Activated CD4-positive, alpha-beta T cell treated with anti-CD3 and anti-CD28 coated beads, Interleukin-2, amount 10 ng/mL, durations not matched to agents 7 days and 5 days (primary cell): ENCODE data around the gene ROM1. TPM values are rescaled to one million over a fixed set of nuclear protein-coding genes. Genes with fewer than 3 reads are reported as not detected.
"Not testable (repeated sequence)": the region's sequence is repeated elsewhere in the genome, so short reads cannot be mapped to it uniquely, and the experiment has no call there.

ENCODE experiments used
- CTCF ChIA-PET: fragments of 350-600 bp; sonication (Branson Sonifier 250); formaldehyde crosslinking; loops from one replicate; lab custom pipeline; 2021; ENCODE audit warnings: antibody characterized with exemption; lab: Charles Lee
- POLR2A ChIA-PET: fragments of 350-600 bp; sonication (Branson Sonifier 250); formaldehyde crosslinking; loops from one replicate; lab custom pipeline; 2021; ENCODE audit warnings: antibody characterized with exemption; lab: Charles Lee
- DNase-seq: peaks from one replicate; pipeline ENCODE4 v3.0.0-alpha.2; 2020
- H3K27ac Mint-ChIP-seq: one replicate; pipeline ENCODE4 v1.8.0; 2021; ENCODE audit warnings: mild to moderate bottlenecking, moderate library complexity, mixed read lengths
- H3K27me3 Mint-ChIP-seq: one replicate; pipeline ENCODE4 v1.8.0; 2021; ENCODE audit warnings: mixed read lengths
- H3K36me3 Mint-ChIP-seq: one replicate; pipeline ENCODE4 v1.8.0; 2021; ENCODE audit warnings: low read depth, mixed read lengths
- H3K4me1 Mint-ChIP-seq: one replicate; pipeline ENCODE4 v1.8.0; 2021; ENCODE audit warnings: mixed read lengths
- H3K4me3 Mint-ChIP-seq: one replicate; pipeline ENCODE4 v1.8.0; 2021; ENCODE audit warnings: mild to moderate bottlenecking, moderate library complexity, mixed read lengths
- H3K9me3 Mint-ChIP-seq: one replicate; pipeline ENCODE4 v1.8.0; 2021; ENCODE audit warnings: mixed read lengths
- total RNA-seq, 2 experiments: library from RNA; stranded (reverse); gene quantifications; one replicate each; pipeline ENCODE4 v1.2.3, GENCODE V29; 2021

ROM1 gene
- total RNA-seq, 2 experiments from 2014 or later: 1.0 to 1.3 TPM

GRCh38 chr11:62645946-62646824, 33.1 kb downstream of the ROM1 start, which contains the start of gene GANAB:
GANAB (minus strand) TSS chr11:62646613; CDS start chr11:62646599, 14 bp downstream.
- ChIA-PET POLR2A (interaction anchor here (0.6 to 1.5 kb wide), 6 partner anchors 19 to 195 kb away, joined by 3 to 7 read pairs (median 3); partner anchors contain the start of genes C11orf98, CSKMT and HNRNPUL2), CTCF (interaction anchor here (0.6 to 1.4 kb wide), 3 partner anchors 8 to 140 kb away, joined by 3 to 4 read pairs (median 3); partner anchors contain the start of gene MTA2)
- Mint-ChIP-seq H3K4me1 (peaks cover 42% of the 10 kb centered on the region), H3K9me3 (no peaks in the 10 kb centered on the region), H3K27me3 (no peaks in the 10 kb centered on the region), H3K36me3 (peaks cover 30% of the 10 kb centered on the region), H3K4me3 (peak within 1 kb of the TSS; percentile 97), H3K27ac (peak within 1 kb of the TSS; percentile 95)
- DNase-seq: peak; percentile 100

GRCh38 chr11:62646825-62647608, 34.0 kb downstream of the ROM1 start:
- Mint-ChIP-seq H3K9me3 (no peaks in the 10 kb centered on the region), H3K4me1 (peaks cover 41% of the 10 kb centered on the region), H3K4me3 (peak overlapping the region; percentile 97), H3K27ac (peak overlapping the region; percentile 95), H3K36me3 (peaks cover 30% of the 10 kb centered on the region), H3K27me3 (no peaks in the 10 kb centered on the region)
- ChIA-PET CTCF (interaction anchor here (1.1 to 1.4 kb wide), 4 partner anchors 18 to 139 kb away, joined by 3 to 6 read pairs (median 4); partner anchors contain the start of genes C11orf98, CSKMT and MTA2), POLR2A (interaction anchor here (0.6 to 1.5 kb wide), 4 partner anchors 18 to 194 kb away, joined by 3 to 7 read pairs (median 4); partner anchors contain the start of genes C11orf98, CSKMT and HNRNPUL2)
- DNase-seq: no peak

- CTCF ChIA-PET: interaction anchor here (1.1 to 1.4 kb wide), 3 partner anchors 17 to 24 kb away, joined by 3 to 6 read pairs (median 5); partner anchors contain the start of genes C11orf98 and CSKMT
- Mint-ChIP-seq H3K36me3 (peaks cover 30% of the 10 kb centered on the region), H3K27ac (peak overlapping the region; percentile 25), H3K4me1 (peaks cover 41% of the 10 kb centered on the region), H3K4me3 (no peak overlapping the region), H3K27me3 (no peaks in the 10 kb centered on the region), H3K9me3 (no peaks in the 10 kb centered on the region)
- DNase-seq: no peak
- POLR2A ChIA-PET: no interaction called here
Observed at GRCh38 chr11:62647609-62648005, 34.5 kb downstream of the ROM1 start.

GRCh38 chr11:62648185-62648966, 35.3 kb downstream of the ROM1 start:
- H3K27me3 Mint-ChIP-seq: no peaks in the 10 kb centered on the region
- H3K9me3 Mint-ChIP-seq: no peaks in the 10 kb centered on the region
- DNase-seq: no peak
- peaks cover 24% of the 10 kb centered on the region for H3K36me3 Mint-ChIP-seq
- peaks cover 40% of the 10 kb centered on the region for H3K4me1 Mint-ChIP-seq
- ChIA-PET CTCF (interaction anchor here (0.9 to 1.4 kb wide), 8 partner anchors 7 to 37 kb away, joined by 3 to 6 read pairs (median 4); partner anchors contain the start of genes C11orf98, CSKMT and UQCC3), POLR2A (no interaction called here)
- no peak overlapping the region for H3K27ac Mint-ChIP-seq
- no peak overlapping the region for H3K4me3 Mint-ChIP-seq

- Mint-ChIP-seq H3K4me3 (no peak overlapping the region), H3K36me3 (peaks cover 24% of the 10 kb centered on the region), H3K4me1 (peaks cover 43% of the 10 kb centered on the region), H3K27ac (no peak overlapping the region), H3K27me3 (no peaks in the 10 kb centered on the region), H3K9me3 (no peaks in the 10 kb centered on the region)
- POLR2A ChIA-PET: no interaction called here
- no peak for DNase-seq
- CTCF ChIA-PET: interaction anchor here (0.9 to 1.4 kb wide), 7 partner anchors 8 to 38 kb away, joined by 3 to 5 read pairs (median 4); partner anchors contain the start of genes ROM1 and UQCC3
Observed at GRCh38 chr11:62648967-62649364, 35.9 kb downstream of the ROM1 start.

- no peak overlapping the region for H3K27ac Mint-ChIP-seq
- H3K27me3 Mint-ChIP-seq: no peaks in the 10 kb centered on the region
- H3K4me1 Mint-ChIP-seq: peaks cover 44% of the 10 kb centered on the region
- H3K36me3 Mint-ChIP-seq: peaks cover 19% of the 10 kb centered on the region
- no peak overlapping the region for H3K4me3 Mint-ChIP-seq
- ChIA-PET POLR2A (interaction anchor here (0.6 to 0.7 kb wide), 3 partner anchors 23 to 68 kb away, joined by 3 to 5 read pairs (median 4); no protein-coding TSS in a partner anchor), CTCF (interaction anchor here (1.0 to 1.3 kb wide), 5 partner anchors 9 to 106 kb away, joined by 3 to 5 read pairs (median 3); partner anchors contain the start of genes ROM1 and UQCC3)
- H3K9me3 Mint-ChIP-seq: no peaks in the 10 kb centered on the region
- no peak for DNase-seq
Observed at GRCh38 chr11:62649486-62649885, 36.4 kb downstream of the ROM1 start.

- H3K27me3 Mint-ChIP-seq, DNase-seq, H3K9me3 Mint-ChIP-seq, H3K4me3 Mint-ChIP-seq: not testable (repeated sequence)
- CTCF ChIA-PET: interaction anchor here (0.6 to 1.3 kb wide), 5 partner anchors 12 to 107 kb away, joined by 3 to 5 read pairs (median 3); partner anchors contain the start of genes LBHD1 and ROM1
- H3K36me3 Mint-ChIP-seq: peaks cover 15% of the 10 kb centered on the region
- POLR2A ChIA-PET: interaction anchor here (0.6 kb wide), 1 partner anchor 69 kb away, joined by 3 read pairs; no protein-coding TSS in a partner anchor
- peak overlapping the region; percentile 66 for H3K27ac Mint-ChIP-seq
- peaks cover 38% of the 10 kb centered on the region for H3K4me1 Mint-ChIP-seq
Observed at GRCh38 chr11:62650283-62650682, 37.2 kb downstream of the ROM1 start.

- H3K27ac Mint-ChIP-seq: peak overlapping the region; percentile 91
- ChIA-PET POLR2A (interaction anchor here (0.6 to 1.0 kb wide), 4 partner anchors 12 to 1545 kb away, joined by 3 to 13 read pairs (median 3); partner anchors contain the start of genes C11orf98 and CSKMT), CTCF (interaction anchor here (1.0 to 1.1 kb wide), 5 partner anchors 12 to 119 kb away, joined by 3 to 4 read pairs (median 3); partner anchors contain the start of genes C11orf98, CSKMT and TAF6L)
- DNase-seq: no peak
- H3K9me3 Mint-ChIP-seq: no peaks in the 10 kb centered on the region
- H3K27me3 Mint-ChIP-seq: no peaks in the 10 kb centered on the region
- peaks cover 27% of the 10 kb centered on the region for H3K4me1 Mint-ChIP-seq
- H3K4me3 Mint-ChIP-seq: peak overlapping the region; percentile 91
- H3K36me3 Mint-ChIP-seq: peaks cover 11% of the 10 kb centered on the region
Observed at GRCh38 chr11:62652161-62653006, 39.3 kb downstream of the ROM1 start.

GRCh38 chr11:62654297-62654696, 41.2 kb downstream of the ROM1 start:
- H3K9me3 Mint-ChIP-seq: no peaks in the 10 kb centered on the region
- peaks cover 27% of the 10 kb centered on the region for H3K4me1 Mint-ChIP-seq
- peaks cover 7% of the 10 kb centered on the region for H3K36me3 Mint-ChIP-seq
- peak overlapping the region; percentile 77 for H3K27ac Mint-ChIP-seq
- peak overlapping the region; percentile 91 for H3K4me3 Mint-ChIP-seq
- no peak for DNase-seq
- POLR2A ChIA-PET: interaction anchor here (2.4 kb wide), 1 partner anchor 11 kb away, joined by 14 read pairs; the partner anchor contains the start of genes C11orf98 and CSKMT
- no peaks in the 10 kb centered on the region for H3K27me3 Mint-ChIP-seq
- CTCF ChIA-PET: interaction anchor here (1.1 to 2.5 kb wide), 8 partner anchors 10 to 132 kb away, joined by 3 to 10 read pairs (median 5); partner anchors contain the start of genes C11orf98, CSKMT and TUT1

GRCh38 chr11:62656796-62657429, 43.9 kb downstream of the ROM1 start:
- POLR2A ChIA-PET: interaction anchor here (1.3 kb wide), 1 partner anchor 8 kb away, joined by 7 read pairs; the partner anchor contains the start of genes C11orf98 and CSKMT

More at GRCh38 chr11:62656796-62657429, 43.9 kb downstream of the ROM1 start:
- Mint-ChIP-seq H3K27me3 (no peaks in the 10 kb centered on the region), H3K36me3 (peaks cover 6% of the 10 kb centered on the region), H3K27ac (no peak overlapping the region), H3K4me1 (peaks cover 17% of the 10 kb centered on the region), H3K9me3 (no peaks in the 10 kb centered on the region), H3K4me3 (no peak overlapping the region)
- no peak for DNase-seq
- CTCF ChIA-PET: interaction anchor here (0.5 to 1.6 kb wide), 7 partner anchors 8 to 205 kb away, joined by 3 to 7 read pairs (median 4); partner anchors contain the start of genes C11orf98 and CSKMT
